IMR-90 (cell line): Measurements from ENCODE around the gene COL9A3. TPM values are rescaled to one million over a fixed set of nuclear protein-coding genes. Genes with fewer than 3 reads are reported as not detected.

Source experiments
- ATAC-seq: fragments of 200-7000 bp; cut with Tn5 transposase; 2 replicates; pipeline ENCODE4 v1.9.1; 2020; ENCODE audit warnings: low read depth, mild to moderate bottlenecking, moderate library complexity
- BruUV-seq: library from RNA; stranded (reverse); fragments of 400-500 nt; replicated peaks from 2 replicates; lab custom pipeline; 2021; lab: Mats Ljungman, UMichigan
- CTCF ChIA-PET: fragments of 300-600 bp; formaldehyde crosslinking; extraction: SDS; loops from one replicate; lab custom pipeline; 2021; ENCODE audit warnings: antibody characterized with exemption; lab: Yijun Ruan, JAX
- POLR2A ChIA-PET: fragments of 300-600 bp; sonication (Branson Sonifier 250); formaldehyde crosslinking; loops from one replicate; lab custom pipeline; 2022; ENCODE audit warnings: antibody characterized with exemption; ENCODE audit not compliant: unreplicated experiment; lab: Charles Lee
- DNase-seq: peaks from one replicate; pipeline ENCODE4 v3.0.0; 2013
- H2AFZ ChIP-seq: replicated peaks from 2 replicates; pipeline ENCODE3; 2013; ENCODE audit warnings: low read length, mild to moderate bottlenecking; ENCODE audit not compliant: poor library complexity
- H2AK5ac ChIP-seq: 2 replicates; pipeline ENCODE4 v1.6.1; 2013; ENCODE audit warnings: low read depth, low read length, inconsistent platforms
- H2AK9ac ChIP-seq: replicated peaks from 2 replicates; pipeline ENCODE3; 2013; ENCODE audit warnings: mild to moderate bottlenecking, low read depth, low read length, moderate library complexity; ENCODE audit not compliant: poor library complexity
- H2BK120ac ChIP-seq: 2 replicates; pipeline ENCODE4 v1.6.1; 2013; ENCODE audit warnings: low read depth, low read length, inconsistent platforms
- H2BK15ac ChIP-seq: 3 replicates; pipeline ENCODE4 v1.6.1; 2013; ENCODE audit warnings: low read depth, low read length, inconsistent platforms
- H2BK20ac ChIP-seq: 2 replicates; pipeline ENCODE4 v1.6.1; 2013; ENCODE audit warnings: low read depth, mild to moderate bottlenecking, inconsistent platforms, low read length, moderate library complexity
- H2BK5ac ChIP-seq: 2 replicates; pipeline ENCODE4 v1.6.1; 2013; ENCODE audit warnings: mild to moderate bottlenecking, low read depth, low read length, inconsistent platforms; ENCODE audit not compliant: poor library complexity, severe bottlenecking
- H3K14ac ChIP-seq: replicated peaks from 2 replicates; pipeline ENCODE4 v1.6.1; 2013; ENCODE audit warnings: low read depth, low read length, inconsistent platforms
- H3K18ac ChIP-seq: 2 replicates; pipeline ENCODE4 v1.6.1; 2013; ENCODE audit warnings: low read depth, low read length, control low read depth
- H3K23ac ChIP-seq: 2 replicates; pipeline ENCODE4 v1.6.1; 2013; ENCODE audit warnings: low read depth, low read length, inconsistent platforms
- H3K27ac ChIP-seq: 2 replicates; pipeline ENCODE4 v1.5.1; 2013; ENCODE audit warnings: mild to moderate bottlenecking, control low read depth, low read length; ENCODE audit not compliant: insufficient read depth
- H3K27me3 ChIP-seq: 2 replicates; pipeline ENCODE4 v1.6.1; 2013; ENCODE audit warnings: low read length; ENCODE audit not compliant: control insufficient read depth, insufficient read depth
- H3K36me3 ChIP-seq: 2 replicates; pipeline ENCODE4 v1.6.1; 2013; ENCODE audit warnings: low read length, mixed read lengths; ENCODE audit not compliant: control insufficient read depth, insufficient read depth
- H3K4ac ChIP-seq: 2 replicates; pipeline ENCODE4 v1.6.1; 2013; ENCODE audit warnings: low read depth, low read length, inconsistent platforms
- H3K4me1 ChIP-seq: 2 replicates; pipeline ENCODE4 v1.6.1; 2013; ENCODE audit warnings: low read length, mixed read lengths; ENCODE audit not compliant: control insufficient read depth, insufficient read depth
- H3K4me2 ChIP-seq: 2 replicates; pipeline ENCODE4 v1.6.1; 2013; ENCODE audit warnings: low read depth, mild to moderate bottlenecking, control low read depth, low read length, moderate library complexity
- H3K4me3 ChIP-seq: 2 replicates; pipeline ENCODE4 v1.5.1; 2013; ENCODE audit warnings: low read depth, mild to moderate bottlenecking, control low read depth, low read length, moderate library complexity; ENCODE audit not compliant: insufficient read depth
- H3K56ac ChIP-seq: 2 replicates; pipeline ENCODE4 v1.6.1; 2013; ENCODE audit warnings: low read length, inconsistent platforms; ENCODE audit not compliant: insufficient read depth; ENCODE audit errors: extremely low read depth
- H3K79me1 ChIP-seq, 2 experiments: 2 replicates each; pipeline ENCODE4 v1.6.1; 2013; ENCODE audit warnings: low read length in 2 of 2, inconsistent platforms in 1 of 2, low read depth in 1 of 2
- H3K9ac ChIP-seq: 2 replicates; pipeline ENCODE4 v1.6.1; 2013; ENCODE audit warnings: low read depth, low read length, control low read depth
- H3K9me1 ChIP-seq: 2 replicates; pipeline ENCODE4 v1.6.1; 2013; ENCODE audit warnings: low read length, inconsistent platforms; ENCODE audit not compliant: insufficient read depth
- H3K9me3 ChIP-seq: 2 replicates; pipeline ENCODE4 v1.6.1; 2013; ENCODE audit warnings: low read length; ENCODE audit not compliant: control insufficient read depth, insufficient read depth
- H4K20me1 ChIP-seq: 2 replicates; pipeline ENCODE4 v1.6.1; 2013; ENCODE audit warnings: low read length, inconsistent platforms; ENCODE audit not compliant: insufficient read depth
- H4K5ac ChIP-seq: 2 replicates; pipeline ENCODE4 v1.6.1; 2013; ENCODE audit warnings: mild to moderate bottlenecking, low read depth, low read length, control low read depth
- H4K8ac ChIP-seq, 2 experiments: 2 replicates each; pipeline ENCODE4 v1.6.1; 2013; ENCODE audit warnings: low read depth in 2 of 2, low read length in 2 of 2, control low read depth in 1 of 2, inconsistent platforms in 1 of 2
- H4K91ac ChIP-seq: 2 replicates; pipeline ENCODE4 v1.6.1; 2013; ENCODE audit warnings: low read depth, low read length, inconsistent platforms; ENCODE audit not compliant: insufficient read depth
- BHLHE40 ChIP-seq: fragments of 150-350 bp; IDR thresholded peaks from 2 replicates; pipeline ENCODE4 v1.6.1; 2016; ENCODE audit warnings: mild to moderate bottlenecking, low read depth, low read length
- CEBPB ChIP-seq: IDR thresholded peaks from 2 replicates; pipeline ENCODE4 v1.6.1; 2012; ENCODE audit warnings: low read depth, low read length, improper control_type of control experiment
- MAFK ChIP-seq: IDR thresholded peaks from 2 replicates; pipeline ENCODE4 v1.6.1; 2012; ENCODE audit warnings: low read depth, low read length, improper control_type of control experiment
- MAZ ChIP-seq: IDR thresholded peaks from 2 replicates; pipeline ENCODE4 v1.6.1; 2012; ENCODE audit warnings: low read depth, mild to moderate bottlenecking, low read length, improper control_type of control experiment, moderate library complexity, borderline replicate concordance
- POLR2A ChIP-seq: IDR thresholded peaks from 2 replicates; pipeline ENCODE4 v1.6.1; 2012; ENCODE audit warnings: mild to moderate bottlenecking, low read depth, low read length
- RFX5 ChIP-seq: IDR thresholded peaks from 2 replicates; pipeline ENCODE4 v1.8.0; 2012; ENCODE audit warnings: low read depth, mild to moderate bottlenecking, low read length, moderate library complexity
- SMC3 ChIP-seq: fragments of 150-350 bp; IDR thresholded peaks from 2 replicates; pipeline ENCODE4 v1.6.1; 2016; ENCODE audit warnings: low read depth, mild to moderate bottlenecking, antibody characterized with exemption, low read length, moderate library complexity
- WGBS, 2 experiments: methylation state at CpG; one replicate each; pipeline versions ENCODE4 v1.1.5 to v1.1.7; 2013; ENCODE audit warnings: missing lambda C conversion rate in 2 of 2; ENCODE audit not compliant: insufficient read length in 1 of 2; ENCODE audit errors: extremely low coverage in 2 of 2; 5-methylcytosine and 5-hydroxymethylcytosine counted together
- dilution Hi-C: fragments of 300-500 bp; cut with HindIII; formaldehyde crosslinking; loops from one replicate; pipeline ENCODE4 v1.14.3; 2018; ENCODE audit warnings: low sequenced_read_pairs; ENCODE audit not compliant: unreplicated experiment
- in situ Hi-C: fragments of 300-500 bp; cut with MboI; formaldehyde crosslinking; loops from 3 replicates; pipeline ENCODE4 v1.14.3; 2019; ENCODE audit warnings: low sequenced_read_pairs, inconsistent platforms, mixed read lengths
- intact Hi-C: fragments of 100-400 bp; cut with micrococcal nuclease; formaldehyde crosslinking; loops from 2 replicates; pipeline ENCODE4 v1.10.0; 2022
- polyA plus RNA-seq, 3 experiments: library from polyadenylated mRNA; depleted of rRNA; stranded (reverse); fragments of >200 nt; gene quantifications; 2 replicates each; pipeline ENCODE4 v1.2.3, GENCODE V29; 2012; ENCODE audit warnings: low replicate concordance in 1 of 3
- total RNA-seq: library from RNA; depleted of rRNA; stranded (reverse); fragments of >200 nt; gene quantifications from 2 replicates; pipeline ENCODE4 v1.2.3, GENCODE V29; 2012
- TF ChIP-seq, protein P1 (sequence below): conservative IDR thresholded peaks from 2 replicates; pipeline ENCODE4 v1.5.1; 2012; ENCODE audit warnings: mild to moderate bottlenecking, low read depth, low read length, improper control_type of control experiment
- TF ChIP-seq, protein P2 (sequence below): fragments of 150-350 bp; IDR thresholded peaks from 2 replicates; pipeline ENCODE4 v1.6.1; 2016; ENCODE audit warnings: low read depth, mild to moderate bottlenecking, low read length, moderate library complexity, borderline replicate concordance
- TF ChIP-seq, protein P3 (sequence below): fragments of 150-350 bp; IDR thresholded peaks from 2 replicates; pipeline ENCODE4 v1.6.1; 2017; ENCODE audit warnings: mild to moderate bottlenecking, antibody characterized with exemption, low read length, low read depth

COL9A3 gene
- total and polyA plus RNA-seq, 2 of the 4 experiments (the other 2 are of a cell fraction) = 0.36 to 1.4 TPM

DNA sequence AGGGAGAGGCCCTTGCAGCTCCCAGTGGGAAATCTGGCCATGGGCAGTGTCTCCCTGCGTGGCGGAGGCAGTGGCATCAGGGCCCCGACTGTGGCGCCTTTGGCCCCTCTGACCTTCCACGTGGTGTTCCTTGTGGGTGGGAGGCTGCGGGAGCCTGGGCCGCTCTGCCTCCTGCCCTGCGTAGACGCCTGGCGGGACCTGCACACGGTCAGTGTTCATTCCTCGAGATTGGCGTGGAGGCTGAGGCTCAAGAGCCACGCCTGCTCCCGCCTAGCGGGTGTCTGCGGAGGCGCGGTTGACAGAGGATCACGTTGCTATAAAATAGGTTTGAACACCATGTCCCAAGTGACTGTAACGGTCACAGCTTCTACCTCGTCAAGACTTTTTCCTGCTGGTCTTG, 14.0 kb downstream of the COL9A3 start:
- POLR2A ChIA-PET = interaction anchor here (0.5 kb wide), 1 partner anchor 36 kb away, joined by 3 read pairs; no protein-coding TSS in a partner anchor
- CTCF ChIA-PET = no interaction called here
- Histone ChIP-seq H3K4me3 (no peak overlapping the region), H3K9me1 (no peaks in the 10 kb centered on the region; the same call in 1 of the 2 replicates), H4K20me1 (no peaks in the 10 kb centered on the region), H2BK5ac (no peak overlapping the region), H2AK5ac (no peak overlapping the region), H4K8ac (no peak overlapping the region), H3K9me3 (no peaks in the 10 kb centered on the region), H3K56ac (no peak overlapping the region), H4K91ac (no peak overlapping the region), H3K4me2 (no peak overlapping the region), H2BK120ac (no peak overlapping the region), H3K23ac (no peak overlapping the region), H2AFZ (no peak overlapping the region), H3K14ac (no peak overlapping the region), H3K27me3 (no peaks in the 10 kb centered on the region; the same call in 1 of the 2 replicates), H3K36me3 (no peaks in the 10 kb centered on the region), H3K4me1 (peaks cover 3% of the 10 kb centered on the region; the same call in 1 of the 2 replicates), H4K5ac (no peak overlapping the region), H2BK20ac (no peak overlapping the region), H3K18ac (no peak overlapping the region), H3K79me1 (no peaks in the 10 kb centered on the region), H2BK15ac (no peak overlapping the region), H3K4ac (no peak overlapping the region), H3K9ac (no peak overlapping the region), H2AK9ac (no peak overlapping the region), H3K27ac (no peak overlapping the region)
- dilution Hi-C loops = no loop called here
- TF ChIP-seq BHLHE40 (no peak), MAFK (no peak), POLR2A (no peak), SMC3 (no peak), MAZ (no peak), CEBPB (no peak), RFX5 (no peak)
- TF ChIP-seq, protein P1, sequence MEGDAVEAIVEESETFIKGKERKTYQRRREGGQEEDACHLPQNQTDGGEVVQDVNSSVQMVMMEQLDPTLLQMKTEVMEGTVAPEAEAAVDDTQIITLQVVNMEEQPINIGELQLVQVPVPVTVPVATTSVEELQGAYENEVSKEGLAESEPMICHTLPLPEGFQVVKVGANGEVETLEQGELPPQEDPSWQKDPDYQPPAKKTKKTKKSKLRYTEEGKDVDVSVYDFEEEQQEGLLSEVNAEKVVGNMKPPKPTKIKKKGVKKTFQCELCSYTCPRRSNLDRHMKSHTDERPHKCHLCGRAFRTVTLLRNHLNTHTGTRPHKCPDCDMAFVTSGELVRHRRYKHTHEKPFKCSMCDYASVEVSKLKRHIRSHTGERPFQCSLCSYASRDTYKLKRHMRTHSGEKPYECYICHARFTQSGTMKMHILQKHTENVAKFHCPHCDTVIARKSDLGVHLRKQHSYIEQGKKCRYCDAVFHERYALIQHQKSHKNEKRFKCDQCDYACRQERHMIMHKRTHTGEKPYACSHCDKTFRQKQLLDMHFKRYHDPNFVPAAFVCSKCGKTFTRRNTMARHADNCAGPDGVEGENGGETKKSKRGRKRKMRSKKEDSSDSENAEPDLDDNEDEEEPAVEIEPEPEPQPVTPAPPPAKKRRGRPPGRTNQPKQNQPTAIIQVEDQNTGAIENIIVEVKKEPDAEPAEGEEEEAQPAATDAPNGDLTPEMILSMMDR = no peak
- TF ChIP-seq, protein P2, sequence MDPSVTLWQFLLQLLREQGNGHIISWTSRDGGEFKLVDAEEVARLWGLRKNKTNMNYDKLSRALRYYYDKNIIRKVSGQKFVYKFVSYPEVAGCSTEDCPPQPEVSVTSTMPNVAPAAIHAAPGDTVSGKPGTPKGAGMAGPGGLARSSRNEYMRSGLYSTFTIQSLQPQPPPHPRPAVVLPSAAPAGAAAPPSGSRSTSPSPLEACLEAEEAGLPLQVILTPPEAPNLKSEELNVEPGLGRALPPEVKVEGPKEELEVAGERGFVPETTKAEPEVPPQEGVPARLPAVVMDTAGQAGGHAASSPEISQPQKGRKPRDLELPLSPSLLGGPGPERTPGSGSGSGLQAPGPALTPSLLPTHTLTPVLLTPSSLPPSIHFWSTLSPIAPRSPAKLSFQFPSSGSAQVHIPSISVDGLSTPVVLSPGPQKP = no peak
- TF ChIP-seq, protein P3, sequence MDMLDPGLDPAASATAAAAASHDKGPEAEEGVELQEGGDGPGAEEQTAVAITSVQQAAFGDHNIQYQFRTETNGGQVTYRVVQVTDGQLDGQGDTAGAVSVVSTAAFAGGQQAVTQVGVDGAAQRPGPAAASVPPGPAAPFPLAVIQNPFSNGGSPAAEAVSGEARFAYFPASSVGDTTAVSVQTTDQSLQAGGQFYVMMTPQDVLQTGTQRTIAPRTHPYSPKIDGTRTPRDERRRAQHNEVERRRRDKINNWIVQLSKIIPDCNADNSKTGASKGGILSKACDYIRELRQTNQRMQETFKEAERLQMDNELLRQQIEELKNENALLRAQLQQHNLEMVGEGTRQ = no peak
- ATAC-seq = no peak
- 93% methylated on average over 19 of the region's 22 CpGs; no CpG with 5 or more reads in 1 of the 2 experiments for WGBS, 2 experiments
- in situ Hi-C loops = no loop called here
- no TSS peak for BruUV-seq
- intact Hi-C loops = no loop called here
- no peak for DNase-seq
